Endodermal cell (in vitro differentiated cells): Measurements from ENCODE around the gene CIART. TPM values are rescaled to one million over a fixed set of nuclear protein-coding genes. Genes with fewer than 3 reads are reported as not detected.
"Not testable (repeated sequence)": the region's sequence is repeated elsewhere in the genome, so short reads cannot be mapped to it uniquely, and the experiment has no call there.

Experiments used
- DNase-seq: peaks from one replicate; pipeline ENCODE4 v3.0.0-alpha.2; 2017
- H3K27ac ChIP-seq: 2 replicates; pipeline ENCODE4 v1.5.1; 2013; ENCODE audit warnings: mild to moderate bottlenecking, low read depth, low read length, moderate library complexity
- H3K27me3 ChIP-seq: 2 replicates; pipeline ENCODE4 v1.6.1; 2013; ENCODE audit warnings: mild to moderate bottlenecking, low read length, moderate library complexity; ENCODE audit not compliant: insufficient read depth, control insufficient read depth, poor library complexity, severe bottlenecking
- H3K36me3 ChIP-seq: 2 replicates; pipeline ENCODE4 v1.7.0; 2013; ENCODE audit warnings: mild to moderate bottlenecking, low read length, moderate library complexity; ENCODE audit not compliant: control insufficient read depth, insufficient read depth
- H3K4me1 ChIP-seq: one replicate; pipeline ENCODE4 v1.7.0; 2013; ENCODE audit warnings: low read length; ENCODE audit not compliant: control insufficient read depth, insufficient read depth
- H3K4me3 ChIP-seq: 2 replicates; pipeline ENCODE4 v1.5.1; 2013; ENCODE audit warnings: mild to moderate bottlenecking, low read length, moderate library complexity
- H3K9ac ChIP-seq: 2 replicates; pipeline ENCODE4 v1.6.1; 2013; ENCODE audit warnings: mild to moderate bottlenecking, low read length, moderate library complexity; ENCODE audit not compliant: poor library complexity, severe bottlenecking; ENCODE audit errors: extremely low read depth
- H3K9me3 ChIP-seq: 2 replicates; pipeline ENCODE4 v1.6.1; 2013; ENCODE audit warnings: mild to moderate bottlenecking, low read length, moderate library complexity; ENCODE audit not compliant: control insufficient read depth
- H3K27ac Mint-ChIP-seq: 2 replicates; pipeline ENCODE4 v1.8.0; 2020; ENCODE audit warnings: mixed read lengths
- H3K27me3 Mint-ChIP-seq: 2 replicates; pipeline ENCODE4 v1.8.0; 2021; ENCODE audit warnings: mild to moderate bottlenecking, mixed read lengths; ENCODE audit not compliant: insufficient read depth
- H3K36me3 Mint-ChIP-seq: 2 replicates; pipeline ENCODE4 v1.8.0; 2020; ENCODE audit warnings: low read depth, mixed read lengths
- H3K4me1 Mint-ChIP-seq: 2 replicates; pipeline ENCODE4 v1.8.0; 2020; ENCODE audit warnings: mixed read lengths
- H3K4me3 Mint-ChIP-seq: 2 replicates; pipeline ENCODE4 v1.8.0; 2020; ENCODE audit warnings: mild to moderate bottlenecking, moderate library complexity, mixed read lengths
- H3K9me3 Mint-ChIP-seq: 2 replicates; pipeline ENCODE4 v1.8.0; 2020; ENCODE audit warnings: mild to moderate bottlenecking, mixed read lengths
- WGBS, 2 experiments: methylation state at CpG; one replicate each; pipeline versions ENCODE4 v1.1.5 to v1.1.7; 2013; ENCODE audit warnings: missing lambda C conversion rate in 2 of 2, mixed read lengths in 1 of 2; ENCODE audit not compliant: insufficient coverage in 1 of 2, insufficient read length in 1 of 2; 5-methylcytosine and 5-hydroxymethylcytosine counted together
- total RNA-seq, 2 donors: library from RNA; stranded (reverse); fragmentation: NEBNext Ultra II Directional in 1 of 2; extraction: Animal tissue kit (Norgen Biotek cat#: 25700) in 1 of 2; gene quantifications; 2 replicates in 1 of 2; 3 replicates in 1 of 2; pipeline ENCODE4 v1.2.1, GENCODE V29; 2021
- TF ChIP-seq, protein P1 (sequence below): fragments of 200-600 bp; sonication (generic); conservative IDR thresholded peaks from 2 replicates; pipeline ENCODE4 v1.5.0; 2021; ENCODE audit warnings: antibody characterized with exemption, mild to moderate bottlenecking

Gene CIART
- total RNA-seq, 2 donors from 2014 or later: 3.3 to 6.8 TPM

GRCh38 chr1:150235852-150236613, 46.3 kb upstream of the CIART start, which contains the start of gene ANP32E:
ANP32E (minus strand) TSS chr1:150236112; CDS start chr1:150235786, 326 bp downstream.
- Histone ChIP-seq H3K4me3 (peak within 1 kb of the TSS; percentile 89), H3K36me3 (peaks cover 7% of the 10 kb centered on the region), H3K27ac (peak within 1 kb of the TSS; percentile 87), H3K9me3 (no peaks in the 10 kb centered on the region), H3K4me1 (no peaks in the 10 kb centered on the region), H3K27me3 (no peaks in the 10 kb centered on the region), H3K9ac (peak within 1 kb of the TSS; percentile 79)
- 0 to 1% methylated on average over 16 to 31 of the region's 33 CpGs for WGBS, 2 experiments
- Mint-ChIP-seq H3K36me3 (peaks cover 6% of the 10 kb centered on the region), H3K9me3 (no peaks in the 10 kb centered on the region), H3K27me3 (peaks cover 4% of the 10 kb centered on the region), H3K4me3 (no peak within 1 kb of the TSS), H3K27ac (peak within 1 kb of the TSS; percentile 89), H3K4me1 (peaks cover 15% of the 10 kb centered on the region)
- TF ChIP-seq, protein P1, sequence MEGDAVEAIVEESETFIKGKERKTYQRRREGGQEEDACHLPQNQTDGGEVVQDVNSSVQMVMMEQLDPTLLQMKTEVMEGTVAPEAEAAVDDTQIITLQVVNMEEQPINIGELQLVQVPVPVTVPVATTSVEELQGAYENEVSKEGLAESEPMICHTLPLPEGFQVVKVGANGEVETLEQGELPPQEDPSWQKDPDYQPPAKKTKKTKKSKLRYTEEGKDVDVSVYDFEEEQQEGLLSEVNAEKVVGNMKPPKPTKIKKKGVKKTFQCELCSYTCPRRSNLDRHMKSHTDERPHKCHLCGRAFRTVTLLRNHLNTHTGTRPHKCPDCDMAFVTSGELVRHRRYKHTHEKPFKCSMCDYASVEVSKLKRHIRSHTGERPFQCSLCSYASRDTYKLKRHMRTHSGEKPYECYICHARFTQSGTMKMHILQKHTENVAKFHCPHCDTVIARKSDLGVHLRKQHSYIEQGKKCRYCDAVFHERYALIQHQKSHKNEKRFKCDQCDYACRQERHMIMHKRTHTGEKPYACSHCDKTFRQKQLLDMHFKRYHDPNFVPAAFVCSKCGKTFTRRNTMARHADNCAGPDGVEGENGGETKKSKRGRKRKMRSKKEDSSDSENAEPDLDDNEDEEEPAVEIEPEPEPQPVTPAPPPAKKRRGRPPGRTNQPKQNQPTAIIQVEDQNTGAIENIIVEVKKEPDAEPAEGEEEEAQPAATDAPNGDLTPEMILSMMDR: peak; percentile 52
- peak; percentile 97 for DNase-seq

GRCh38 chr1:150236614-150237100, 45.7 kb upstream of the CIART start:
- H3K36me3 Mint-ChIP-seq: peaks cover 2% of the 10 kb centered on the region
- peaks cover 4% of the 10 kb centered on the region for H3K27me3 Mint-ChIP-seq
- H3K27ac Mint-ChIP-seq: no peak overlapping the region
- Histone ChIP-seq H3K36me3 (peaks cover 2% of the 10 kb centered on the region), H3K9ac (peak overlapping the region; percentile 79), H3K4me3 (peak overlapping the region; percentile 89), H3K4me1 (no peaks in the 10 kb centered on the region), H3K9me3 (no peaks in the 10 kb centered on the region), H3K27me3 (no peaks in the 10 kb centered on the region), H3K27ac (peak overlapping the region; percentile 87)
- no peak overlapping the region for H3K4me3 Mint-ChIP-seq
- no peaks in the 10 kb centered on the region for H3K9me3 Mint-ChIP-seq
- DNase-seq: no peak
- H3K4me1 Mint-ChIP-seq: peaks cover 15% of the 10 kb centered on the region
- TF ChIP-seq, protein P1: no peak
- WGBS, 2 experiments: 41 to 46% methylated on average over 8 to 10 of the region's 10 CpGs

- not testable (repeated sequence) for H3K36me3 ChIP-seq, H3K27ac Mint-ChIP-seq, H3K9ac ChIP-seq, H3K9me3 ChIP-seq, H3K27me3 Mint-ChIP-seq, H3K4me3 Mint-ChIP-seq, H3K27ac ChIP-seq, H3K4me1 ChIP-seq, H3K9me3 Mint-ChIP-seq, H3K36me3 Mint-ChIP-seq, H3K27me3 ChIP-seq
- H3K4me1 Mint-ChIP-seq: peaks cover 15% of the 10 kb centered on the region
- peak; percentile 35 for DNase-seq
- 94 to 97% methylated on average over 13 of the region's 13 CpGs for WGBS, 2 experiments
- H3K4me3 ChIP-seq: peak overlapping the region; percentile 89
Observed at GRCh38 chr1:150237176-150237575, 45.2 kb upstream of the CIART start.
